Measurements from ENCODE around the gene LDLR. TPM values are rescaled to one million over a fixed set of nuclear protein-coding genes. Genes with fewer than 3 reads are reported as not detected.

Gene LDLR
- total and polyA plus RNA-seq, 7 donors, result 7.1 to 139 (median 20.6) TPM

DNA sequence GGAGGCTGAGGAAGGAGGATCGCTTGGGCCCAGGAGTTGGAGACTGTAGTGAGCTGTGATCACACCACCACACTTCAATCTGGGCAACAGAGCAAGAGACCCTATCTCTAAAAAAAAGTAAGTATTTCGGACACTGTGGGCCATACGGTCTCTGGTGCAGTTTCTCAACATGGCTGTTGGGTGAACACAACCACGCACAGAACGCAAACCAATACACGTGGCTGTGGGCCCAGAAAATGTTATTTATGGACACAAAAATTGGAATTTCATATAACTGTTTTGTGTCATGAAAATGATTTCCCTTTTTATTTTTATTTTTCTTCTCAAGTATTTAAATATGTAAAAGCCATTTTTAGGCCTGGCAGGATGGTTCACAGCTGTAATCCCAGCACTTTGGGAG, 19.5 kb downstream of the LDLR start:
- Histone ChIP-seq H3K27me3 (no peaks in the 10 kb centered on the region), H3K4me1 (no peaks in the 10 kb centered on the region), H3K9me3 (no peaks in the 10 kb centered on the region), H3K27ac (no peak overlapping the region), H3K36me3 (peaks cover 0 to 98% (median 60%) of the 10 kb centered on the region in 4 donors), H3K4me3 (no peak overlapping the region)
- intact Hi-C loops (cut with DNase I), result no loop called here
- 89 to 93% methylated on average over 6 of the region's 6 CpGs for WGBS, 2 donors
- DNase-seq, result no peak
- no peak for TF ChIP-seq EP300 (IDR thresholded peaks at IDR 0.05)

DNA sequence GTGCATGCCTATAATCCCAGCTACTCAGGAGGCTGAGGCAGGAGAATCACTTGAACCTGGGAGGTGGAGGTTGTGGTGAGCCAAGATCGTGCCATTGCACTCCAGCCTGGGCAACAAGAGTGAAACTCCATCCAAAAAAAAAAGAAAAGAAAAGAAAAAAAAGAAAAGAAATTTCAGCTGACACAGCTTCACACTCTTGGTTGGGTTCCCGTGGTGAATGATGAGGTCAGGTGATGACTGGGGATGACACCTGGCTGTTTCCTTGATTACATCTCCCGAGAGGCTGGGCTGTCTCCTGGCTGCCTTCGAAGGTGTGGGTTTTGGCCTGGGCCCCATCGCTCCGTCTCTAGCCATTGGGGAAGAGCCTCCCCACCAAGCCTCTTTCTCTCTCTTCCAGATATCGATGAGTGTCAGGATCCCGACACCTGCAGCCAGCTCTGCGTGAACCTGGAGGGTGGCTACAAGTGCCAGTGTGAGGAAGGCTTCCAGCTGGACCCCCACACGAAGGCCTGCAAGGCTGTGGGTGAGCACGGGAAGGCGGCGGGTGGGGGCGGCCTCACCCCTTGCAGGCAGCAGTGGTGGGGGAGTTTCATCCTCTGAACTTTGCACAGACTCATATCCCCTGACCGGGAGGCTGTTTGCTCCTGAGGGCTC, 22.0 kb downstream of the LDLR start:
- Histone ChIP-seq H3K36me3 (peaks cover 0 to 98% (median 67%) of the 10 kb centered on the region in 4 donors), H3K4me3 (no peak overlapping the region), H3K27ac (no peak overlapping the region), H3K27me3 (no peaks in the 10 kb centered on the region), H3K9me3 (no peaks in the 10 kb centered on the region), H3K4me1 (no peaks in the 10 kb centered on the region)
- WGBS, 2 donors, result 90 to 92% methylated on average over 15 of the region's 15 CpGs
- TF ChIP-seq POLR2AphosphoS5 (IDR thresholded peaks at IDR 0.05) (no peak), EP300 (IDR thresholded peaks at IDR 0.05) (no peak), POLR2A (IDR thresholded peaks at IDR 0.05) (no peak)
- TF ChIP-seq, protein P1, sequence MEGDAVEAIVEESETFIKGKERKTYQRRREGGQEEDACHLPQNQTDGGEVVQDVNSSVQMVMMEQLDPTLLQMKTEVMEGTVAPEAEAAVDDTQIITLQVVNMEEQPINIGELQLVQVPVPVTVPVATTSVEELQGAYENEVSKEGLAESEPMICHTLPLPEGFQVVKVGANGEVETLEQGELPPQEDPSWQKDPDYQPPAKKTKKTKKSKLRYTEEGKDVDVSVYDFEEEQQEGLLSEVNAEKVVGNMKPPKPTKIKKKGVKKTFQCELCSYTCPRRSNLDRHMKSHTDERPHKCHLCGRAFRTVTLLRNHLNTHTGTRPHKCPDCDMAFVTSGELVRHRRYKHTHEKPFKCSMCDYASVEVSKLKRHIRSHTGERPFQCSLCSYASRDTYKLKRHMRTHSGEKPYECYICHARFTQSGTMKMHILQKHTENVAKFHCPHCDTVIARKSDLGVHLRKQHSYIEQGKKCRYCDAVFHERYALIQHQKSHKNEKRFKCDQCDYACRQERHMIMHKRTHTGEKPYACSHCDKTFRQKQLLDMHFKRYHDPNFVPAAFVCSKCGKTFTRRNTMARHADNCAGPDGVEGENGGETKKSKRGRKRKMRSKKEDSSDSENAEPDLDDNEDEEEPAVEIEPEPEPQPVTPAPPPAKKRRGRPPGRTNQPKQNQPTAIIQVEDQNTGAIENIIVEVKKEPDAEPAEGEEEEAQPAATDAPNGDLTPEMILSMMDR (IDR thresholded peaks at IDR 0.05), result no peak
- intact Hi-C loops (cut with DNase I), result no loop called here
- no peak for DNase-seq

- H3K36me3 ChIP-seq, result peaks cover 0 to 98% (median 67%) of the 10 kb centered on the region in 4 donors
- intact Hi-C loops (cut with DNase I), result no loop called here
- H3K4me1 ChIP-seq, result no peaks in the 10 kb centered on the region
- WGBS, 2 donors, result 83 to 89% methylated on average over 8 of the region's 8 CpGs
- H3K27me3 ChIP-seq, result no peaks in the 10 kb centered on the region
- no peak overlapping the region for H3K4me3 ChIP-seq
- no peak for TF ChIP-seq EP300 (IDR thresholded peaks at IDR 0.05)
- no peak for TF ChIP-seq POLR2AphosphoS5 (IDR thresholded peaks at IDR 0.05)
- no peak for TF ChIP-seq POLR2A (IDR thresholded peaks at IDR 0.05)
- TF ChIP-seq, protein P1 (IDR thresholded peaks at IDR 0.05), result no peak
- no peak overlapping the region for H3K27ac ChIP-seq
- DNase-seq, result no peak
- H3K9me3 ChIP-seq, result no peaks in the 10 kb centered on the region
These were observed 22.5 kb downstream of the LDLR start for GRCh38 chr19:11111771-11112144.

- no peak overlapping the region for H3K4me3 ChIP-seq
- no peaks in the 10 kb centered on the region for H3K4me1 ChIP-seq
- no peaks in the 10 kb centered on the region for H3K27me3 ChIP-seq
- no peaks in the 10 kb centered on the region for H3K9me3 ChIP-seq
- no peak overlapping the region for H3K27ac ChIP-seq
- DNase-seq, result no peak
- intact Hi-C loops (cut with DNase I), result no loop called here
- H3K36me3 ChIP-seq, result peaks cover 0 to 98% (median 63%) of the 10 kb centered on the region in 4 donors
- 93 to 98% methylated on average over 27 of the region's 27 CpGs for WGBS, 2 donors
- TF ChIP-seq POLR2AphosphoS5 (IDR thresholded peaks at IDR 0.05), result no peak
- TF ChIP-seq, protein P1 (IDR thresholded peaks at IDR 0.05), result no peak
- no peak for TF ChIP-seq EP300 (IDR thresholded peaks at IDR 0.05)
- TF ChIP-seq POLR2A (IDR thresholded peaks at IDR 0.05), result no peak
These were observed 24.0 kb downstream of the LDLR start for GRCh38 chr19:11113140-11113708.

GRCh38 chr19:11115042-11115441, 25.8 kb downstream of the LDLR start:
- DNase-seq, result no peak
- Histone ChIP-seq H3K36me3 (peaks cover 0 to 95% (median 60%) of the 10 kb centered on the region in 4 donors), H3K4me1 (no peaks in the 10 kb centered on the region), H3K9me3 (no peaks in the 10 kb centered on the region), H3K27me3 (no peaks in the 10 kb centered on the region), H3K4me3 (no peak overlapping the region), H3K27ac (no peak overlapping the region)
- WGBS, 2 donors, result 85 to 93% methylated on average over 5 of the region's 5 CpGs
- intact Hi-C loops (cut with DNase I), result no loop called here
- TF ChIP-seq EP300 (IDR thresholded peaks at IDR 0.05), result no peak
- TF ChIP-seq POLR2A (IDR thresholded peaks at IDR 0.05), result no peak
- TF ChIP-seq, protein P1 (IDR thresholded peaks at IDR 0.05), result no peak
- TF ChIP-seq POLR2AphosphoS5 (IDR thresholded peaks at IDR 0.05), result no peak

Data from sigmoid colon (tissue), 7 donors.